HEK293 (cell line): ENCODE data around the gene LRRC47.

Source experiments
- BCL11B ChIP-seq: fragments of 450-650 bp; formaldehyde crosslinking; IDR thresholded peaks from 2 replicates; pipeline ENCODE4 v1.5.1; 2016; ENCODE audit warnings: low read depth, missing biosample characterization, missing genetic modification characterization
- GLI4 ChIP-seq: fragments of 450-650 bp; formaldehyde crosslinking; IDR thresholded peaks from 2 replicates; pipeline ENCODE4 v1.5.1; 2016; ENCODE audit warnings: missing biosample characterization, missing genetic modification characterization
- SETDB1 ChIP-seq: IDR thresholded peaks from one replicate; pipeline ENCODE4 v1.6.1; 2017; ENCODE audit warnings: mild to moderate bottlenecking, low read length, moderate library complexity, mixed read lengths; ENCODE audit not compliant: insufficient read length
- ZNF335 ChIP-seq: fragments of 450-650 bp; formaldehyde crosslinking; conservative IDR thresholded peaks from 2 replicates; pipeline ENCODE4 v1.5.1; 2016; ENCODE audit warnings: missing biosample characterization, missing genetic modification characterization
- ZNF416 ChIP-seq: fragments of 450-650 bp; formaldehyde crosslinking; IDR thresholded peaks from 2 replicates; pipeline ENCODE4 v1.5.1; 2016; ENCODE audit warnings: missing biosample characterization, missing genetic modification characterization
- ZNF776 ChIP-seq: fragments of 450-650 bp; formaldehyde crosslinking; IDR thresholded peaks from 2 replicates; pipeline ENCODE4 v1.5.0; 2017; ENCODE audit warnings: missing biosample characterization, missing genetic modification characterization, borderline replicate concordance
- TF ChIP-seq, protein P1 (sequence below): fragments of 450-650 bp; formaldehyde crosslinking; IDR thresholded peaks from 2 replicates; pipeline ENCODE4 v1.5.1; 2016; ENCODE audit warnings: missing biosample characterization, missing genetic modification characterization
- TF ChIP-seq, protein P2 (sequence below): sonication (generic); formaldehyde crosslinking; IDR thresholded peaks from 2 replicates; pipeline ENCODE4 v1.8.1; 2022; ENCODE audit warnings: mild to moderate bottlenecking, moderate library complexity, missing genetic modification reagents

DNA sequence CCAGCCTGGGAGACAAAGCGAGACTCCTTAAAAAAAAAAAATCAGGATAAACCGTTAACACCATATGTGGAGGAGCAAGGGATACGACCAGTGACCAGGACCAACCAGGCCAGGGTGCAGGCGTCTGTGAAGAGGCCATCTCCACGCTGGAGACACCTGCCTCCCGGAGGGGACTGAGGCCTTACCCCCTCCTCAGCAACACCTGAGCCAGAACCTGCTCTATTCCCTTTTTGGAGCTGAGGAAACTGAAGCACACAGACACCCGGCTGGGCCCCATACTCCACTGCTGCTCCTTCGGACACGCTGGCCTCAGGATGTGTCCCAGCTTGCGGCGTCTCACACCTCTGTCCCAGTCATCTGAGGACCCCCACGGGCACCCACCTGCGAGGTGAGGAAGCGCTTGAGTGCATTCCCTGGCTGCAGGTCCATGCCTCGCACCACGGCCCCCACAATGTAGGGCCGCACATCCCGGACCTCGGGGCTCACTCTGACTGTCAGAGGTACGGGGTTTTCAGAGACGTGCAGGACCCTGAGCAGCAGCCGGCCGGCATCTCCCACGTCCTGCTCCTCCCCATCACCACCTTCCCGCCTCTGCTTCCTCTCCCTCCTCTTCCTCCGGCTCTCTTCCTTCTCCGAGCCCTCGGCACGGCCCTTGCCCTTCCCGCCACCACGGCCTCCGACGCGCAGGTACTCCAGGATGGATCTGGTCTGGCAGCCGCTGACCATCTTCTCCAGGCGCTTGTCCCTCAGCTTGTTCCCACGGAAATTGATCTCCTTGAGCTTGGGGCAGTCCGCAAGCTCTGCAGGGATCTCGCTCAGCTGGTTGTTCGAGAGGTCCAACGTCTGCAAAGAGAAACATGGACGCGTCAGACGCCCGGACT is 9.6 kb downstream of the LRRC47 start:
- TF ChIP-seq ZNF335 (tag by site-specific recombination) (no peak), GLI4 (no peak), ZNF416 (tag by site-specific recombination) (no peak), ZNF776 (tag by site-specific recombination) (no peak), BCL11B (tag by site-specific recombination) (no peak), SETDB1 (no peak)
- TF ChIP-seq, protein P1, sequence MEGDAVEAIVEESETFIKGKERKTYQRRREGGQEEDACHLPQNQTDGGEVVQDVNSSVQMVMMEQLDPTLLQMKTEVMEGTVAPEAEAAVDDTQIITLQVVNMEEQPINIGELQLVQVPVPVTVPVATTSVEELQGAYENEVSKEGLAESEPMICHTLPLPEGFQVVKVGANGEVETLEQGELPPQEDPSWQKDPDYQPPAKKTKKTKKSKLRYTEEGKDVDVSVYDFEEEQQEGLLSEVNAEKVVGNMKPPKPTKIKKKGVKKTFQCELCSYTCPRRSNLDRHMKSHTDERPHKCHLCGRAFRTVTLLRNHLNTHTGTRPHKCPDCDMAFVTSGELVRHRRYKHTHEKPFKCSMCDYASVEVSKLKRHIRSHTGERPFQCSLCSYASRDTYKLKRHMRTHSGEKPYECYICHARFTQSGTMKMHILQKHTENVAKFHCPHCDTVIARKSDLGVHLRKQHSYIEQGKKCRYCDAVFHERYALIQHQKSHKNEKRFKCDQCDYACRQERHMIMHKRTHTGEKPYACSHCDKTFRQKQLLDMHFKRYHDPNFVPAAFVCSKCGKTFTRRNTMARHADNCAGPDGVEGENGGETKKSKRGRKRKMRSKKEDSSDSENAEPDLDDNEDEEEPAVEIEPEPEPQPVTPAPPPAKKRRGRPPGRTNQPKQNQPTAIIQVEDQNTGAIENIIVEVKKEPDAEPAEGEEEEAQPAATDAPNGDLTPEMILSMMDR = no peak
- TF ChIP-seq, protein P2, sequence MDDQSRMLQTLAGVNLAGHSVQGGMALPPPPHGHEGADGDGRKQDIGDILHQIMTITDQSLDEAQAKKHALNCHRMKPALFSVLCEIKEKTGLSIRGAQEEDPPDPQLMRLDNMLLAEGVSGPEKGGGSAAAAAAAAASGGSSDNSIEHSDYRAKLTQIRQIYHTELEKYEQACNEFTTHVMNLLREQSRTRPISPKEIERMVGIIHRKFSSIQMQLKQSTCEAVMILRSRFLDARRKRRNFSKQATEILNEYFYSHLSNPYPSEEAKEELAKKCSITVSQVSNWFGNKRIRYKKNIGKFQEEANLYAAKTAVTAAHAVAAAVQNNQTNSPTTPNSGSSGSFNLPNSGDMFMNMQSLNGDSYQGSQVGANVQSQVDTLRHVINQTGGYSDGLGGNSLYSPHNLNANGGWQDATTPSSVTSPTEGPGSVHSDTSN = no peak
